OCI-LY3 (cell line): Measurements from ENCODE around the gene SCART1.
"Not testable (repeated sequence)": the region's sequence is repeated elsewhere in the genome, so short reads cannot be mapped to it uniquely, and the experiment has no call there.

Experiments
- H2AFZ ChIP-seq: fragments of 200-600, 300-600 bp; shearing (Covaris generic); 2 replicates; pipeline ENCODE4 v1.6.0; 2014; ENCODE audit warnings: antibody characterized with exemption, low read depth, low read length
- H3K27ac ChIP-seq: fragments of 200-600, 300-600 bp; sonication (generic); 2 replicates; pipeline ENCODE4 v1.5.1; 2014; ENCODE audit warnings: mild to moderate bottlenecking, low read length, moderate library complexity, mixed read lengths
- H3K27me3 ChIP-seq: fragments of 200-600, 300-600 bp; sonication (generic); 2 replicates; pipeline ENCODE4 v1.6.1; 2014; ENCODE audit warnings: low read depth, low read length, mixed read lengths
- H3K36me3 ChIP-seq: fragments of 200-600, 300-600 bp; sonication (generic); replicated peaks from 2 replicates; pipeline ENCODE3; 2014; ENCODE audit warnings: low read depth, low read length, mixed read lengths
- H3K4me1 ChIP-seq: fragments of 300-600, 200-600 bp; sonication (generic); 2 replicates; pipeline ENCODE4 v1.6.1; 2014; ENCODE audit warnings: low read length, mixed read lengths
- H3K4me2 ChIP-seq: fragments of 200-600, 300-600 bp; sonication (generic); 2 replicates; pipeline ENCODE4 v1.6.1; 2014; ENCODE audit warnings: low read length, mixed read lengths
- H3K4me3 ChIP-seq: fragments of 300-600, 200-600 bp; sonication (generic); 2 replicates; pipeline ENCODE4 v1.5.1; 2014; ENCODE audit warnings: antibody characterized with exemption, mild to moderate bottlenecking, low read length, moderate library complexity
- H3K79me2 ChIP-seq: fragments of 300-600, 200-600 bp; shearing (Covaris generic); 2 replicates; pipeline ENCODE4 v1.6.1; 2014; ENCODE audit warnings: mild to moderate bottlenecking, low read length, mixed read lengths
- H3K9ac ChIP-seq: fragments of 300-600, 200-600 bp; shearing (Covaris generic); 2 replicates; pipeline ENCODE4 v1.6.0; 2014; ENCODE audit warnings: mild to moderate bottlenecking, low read length, moderate library complexity
- H3K9me3 ChIP-seq: fragments of 200-600, 300-600 bp; shearing (Covaris generic); 2 replicates; pipeline ENCODE4 v1.6.1; 2014; ENCODE audit warnings: low read length, mixed read lengths; ENCODE audit not compliant: insufficient read depth
- H4K20me1 ChIP-seq: fragments of 200-600, 300-600 bp; sonication (generic); 2 replicates; pipeline ENCODE4 v1.6.1; 2016; ENCODE audit warnings: low read length, mixed read lengths; ENCODE audit not compliant: insufficient read depth
- CTCF ChIP-seq: fragments of 200-600, 300-600 bp; sonication (generic); IDR thresholded peaks from 2 replicates; pipeline ENCODE4 v1.5.1; 2014; ENCODE audit warnings: antibody characterized with exemption, low read length, low read depth
- EZH2phosphoT487 ChIP-seq: fragments of 200-600 bp; shearing (Covaris generic); IDR thresholded peaks from 2 replicates; pipeline ENCODE4 v1.6.1; 2018; ENCODE audit warnings: antibody characterized with exemption, mixed run types, low read depth

SCART1 gene

GRCh38 chr10:133412381-133412711 lies 41.4 kb upstream of the SCART1 start:
- H3K9me3 ChIP-seq, result peaks cover 12% of the 10 kb centered on the region; the same call in 1 of the 2 replicates
- no peaks in the 10 kb centered on the region for H3K4me1 ChIP-seq
- H4K20me1 ChIP-seq, result no peaks in the 10 kb centered on the region
- no peaks in the 10 kb centered on the region for H3K27me3 ChIP-seq
- peaks cover 19% of the 10 kb centered on the region for H3K79me2 ChIP-seq
- H2AFZ ChIP-seq, result no peak overlapping the region
- no peak overlapping the region for H3K4me3 ChIP-seq
- TF ChIP-seq EZH2phosphoT487, result no peak
- no peak for TF ChIP-seq CTCF
- H3K36me3 ChIP-seq, result peaks cover 67% of the 10 kb centered on the region
- no peak overlapping the region for H3K27ac ChIP-seq
- no peak overlapping the region for H3K4me2 ChIP-seq
- no peak overlapping the region for H3K9ac ChIP-seq

- H3K27ac ChIP-seq, H4K20me1 ChIP-seq, H3K4me1 ChIP-seq, H3K79me2 ChIP-seq, H2AFZ ChIP-seq, H3K27me3 ChIP-seq, H3K4me3 ChIP-seq, H3K4me2 ChIP-seq, H3K9ac ChIP-seq: not testable (repeated sequence)
- Histone ChIP-seq H3K36me3 (peaks cover 50% of the 10 kb centered on the region), H3K9me3 (peaks cover 12% of the 10 kb centered on the region; the same call in 1 of the 2 replicates)
These were observed 39.3 kb upstream of the SCART1 start for GRCh38 chr10:133414401-133414800.

GRCh38 chr10:133415752-133416151 lies 38.0 kb upstream of the SCART1 start:
- TF ChIP-seq EZH2phosphoT487 (no peak), CTCF (no peak)
- Histone ChIP-seq H3K27ac (no peak overlapping the region), H3K79me2 (no peaks in the 10 kb centered on the region), H2AFZ (no peak overlapping the region), H3K27me3 (no peaks in the 10 kb centered on the region), H4K20me1 (no peaks in the 10 kb centered on the region), H3K9ac (no peak overlapping the region), H3K4me2 (no peak overlapping the region), H3K9me3 (peaks cover 12% of the 10 kb centered on the region; the same call in 1 of the 2 replicates), H3K36me3 (peaks cover 37% of the 10 kb centered on the region), H3K4me3 (no peak overlapping the region), H3K4me1 (no peaks in the 10 kb centered on the region)

- H3K27ac ChIP-seq, result no peak overlapping the region
- no peak overlapping the region for H2AFZ ChIP-seq
- no peak overlapping the region for H3K4me2 ChIP-seq
- H4K20me1 ChIP-seq, result no peaks in the 10 kb centered on the region
- H3K27me3 ChIP-seq, result no peaks in the 10 kb centered on the region
- no peak overlapping the region for H3K9ac ChIP-seq
- TF ChIP-seq EZH2phosphoT487 (no peak), CTCF (no peak)
- peaks cover 18% of the 10 kb centered on the region for H3K36me3 ChIP-seq
- no peaks in the 10 kb centered on the region for H3K4me1 ChIP-seq
- no peaks in the 10 kb centered on the region for H3K9me3 ChIP-seq
- no peaks in the 10 kb centered on the region for H3K79me2 ChIP-seq
- no peak overlapping the region for H3K4me3 ChIP-seq
These were observed 35.3 kb upstream of the SCART1 start for GRCh38 chr10:133418289-133418993.
